AG04449 (cell line): ENCODE results near the gene LMTK2.

Experiments
- CTCF ChIA-PET: fragments of 350-600 bp; formaldehyde crosslinking; extraction: SDS; loops from one replicate; lab custom pipeline; 2021; ENCODE audit warnings: antibody characterized with exemption; lab: Yijun Ruan, JAX
- POLR2A ChIA-PET: fragments of 400-600, 350-600 bp; formaldehyde crosslinking; extraction: SDS; loops from one replicate; lab custom pipeline; 2020; ENCODE audit warnings: antibody characterized with exemption, inconsistent platforms; lab: Yijun Ruan, JAX
- DNase-seq: peaks from one replicate; pipeline ENCODE4 v3.0.0-alpha.2; 2010; ENCODE audit warnings: low read depth, low spot score
- H3K4me3 ChIP-seq: 2 replicates; pipeline ENCODE4 v1.5.1; 2011; ENCODE audit warnings: low read depth, mild to moderate bottlenecking, control low read depth, low read length
- TF ChIP-seq, protein P1 (sequence below): IDR thresholded peaks from one replicate; pipeline ENCODE4 v1.5.1; 2011; ENCODE audit warnings: mild to moderate bottlenecking, moderate library complexity, low read length, control low read depth, inconsistent platforms; ENCODE audit not compliant: insufficient read depth; ENCODE audit errors: missing control alignments

The LMTK2 gene

DNA sequence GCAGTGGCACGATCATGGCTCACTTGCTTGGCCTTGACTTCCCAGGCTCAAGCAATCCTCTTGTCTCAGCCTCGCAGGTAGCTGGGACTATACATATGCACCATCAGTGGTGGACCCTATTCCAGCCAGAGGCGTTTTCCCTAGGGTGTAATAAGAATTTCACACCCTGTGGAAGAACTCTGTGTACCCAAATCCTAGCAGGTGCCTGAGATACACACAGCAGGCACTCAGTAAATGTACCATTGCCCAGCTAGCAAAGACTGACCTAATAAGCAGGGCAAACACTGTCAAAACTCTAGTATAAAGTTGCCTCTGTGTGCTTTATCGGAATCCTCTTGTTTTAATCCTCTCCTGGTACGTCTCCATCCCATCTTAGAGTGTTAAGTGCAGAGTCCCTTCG is 70.9 kb downstream of the LMTK2 start:
- TF ChIP-seq, protein P1, sequence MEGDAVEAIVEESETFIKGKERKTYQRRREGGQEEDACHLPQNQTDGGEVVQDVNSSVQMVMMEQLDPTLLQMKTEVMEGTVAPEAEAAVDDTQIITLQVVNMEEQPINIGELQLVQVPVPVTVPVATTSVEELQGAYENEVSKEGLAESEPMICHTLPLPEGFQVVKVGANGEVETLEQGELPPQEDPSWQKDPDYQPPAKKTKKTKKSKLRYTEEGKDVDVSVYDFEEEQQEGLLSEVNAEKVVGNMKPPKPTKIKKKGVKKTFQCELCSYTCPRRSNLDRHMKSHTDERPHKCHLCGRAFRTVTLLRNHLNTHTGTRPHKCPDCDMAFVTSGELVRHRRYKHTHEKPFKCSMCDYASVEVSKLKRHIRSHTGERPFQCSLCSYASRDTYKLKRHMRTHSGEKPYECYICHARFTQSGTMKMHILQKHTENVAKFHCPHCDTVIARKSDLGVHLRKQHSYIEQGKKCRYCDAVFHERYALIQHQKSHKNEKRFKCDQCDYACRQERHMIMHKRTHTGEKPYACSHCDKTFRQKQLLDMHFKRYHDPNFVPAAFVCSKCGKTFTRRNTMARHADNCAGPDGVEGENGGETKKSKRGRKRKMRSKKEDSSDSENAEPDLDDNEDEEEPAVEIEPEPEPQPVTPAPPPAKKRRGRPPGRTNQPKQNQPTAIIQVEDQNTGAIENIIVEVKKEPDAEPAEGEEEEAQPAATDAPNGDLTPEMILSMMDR, result no peak
- ChIA-PET POLR2A (no interaction called here), CTCF (interaction anchor here (8.8 kb wide), 1 partner anchor 10 kb away, joined by 103 read pairs; no protein-coding TSS in a partner anchor)

DNA sequence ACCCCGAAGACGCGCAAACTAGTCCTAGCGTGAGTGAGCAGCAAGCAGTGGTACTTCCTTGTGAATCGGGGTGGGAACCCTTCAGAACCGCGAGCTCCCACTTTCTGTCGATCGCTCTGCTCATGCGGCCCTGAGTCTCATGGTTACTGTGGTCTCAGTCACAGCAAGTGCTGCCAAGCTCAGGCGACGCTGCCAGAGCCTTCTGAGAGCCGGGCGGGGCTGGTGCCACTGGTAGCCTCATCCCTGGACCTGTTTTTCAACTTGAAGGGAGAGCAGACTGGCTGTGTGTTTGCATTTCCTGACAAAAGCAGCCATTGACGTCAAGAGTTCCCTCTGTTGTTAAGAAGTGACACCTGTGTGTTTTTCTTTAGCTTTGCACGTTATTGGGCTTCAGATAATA is 71.7 kb downstream of the LMTK2 start:
- TF ChIP-seq, protein P1, result no peak
- H3K4me3 ChIP-seq, result no peak overlapping the region

More for the DNA sequence above, 70.9 kb downstream of the LMTK2 start:
- no peak overlapping the region for H3K4me3 ChIP-seq
- no peak for DNase-seq

DNA sequence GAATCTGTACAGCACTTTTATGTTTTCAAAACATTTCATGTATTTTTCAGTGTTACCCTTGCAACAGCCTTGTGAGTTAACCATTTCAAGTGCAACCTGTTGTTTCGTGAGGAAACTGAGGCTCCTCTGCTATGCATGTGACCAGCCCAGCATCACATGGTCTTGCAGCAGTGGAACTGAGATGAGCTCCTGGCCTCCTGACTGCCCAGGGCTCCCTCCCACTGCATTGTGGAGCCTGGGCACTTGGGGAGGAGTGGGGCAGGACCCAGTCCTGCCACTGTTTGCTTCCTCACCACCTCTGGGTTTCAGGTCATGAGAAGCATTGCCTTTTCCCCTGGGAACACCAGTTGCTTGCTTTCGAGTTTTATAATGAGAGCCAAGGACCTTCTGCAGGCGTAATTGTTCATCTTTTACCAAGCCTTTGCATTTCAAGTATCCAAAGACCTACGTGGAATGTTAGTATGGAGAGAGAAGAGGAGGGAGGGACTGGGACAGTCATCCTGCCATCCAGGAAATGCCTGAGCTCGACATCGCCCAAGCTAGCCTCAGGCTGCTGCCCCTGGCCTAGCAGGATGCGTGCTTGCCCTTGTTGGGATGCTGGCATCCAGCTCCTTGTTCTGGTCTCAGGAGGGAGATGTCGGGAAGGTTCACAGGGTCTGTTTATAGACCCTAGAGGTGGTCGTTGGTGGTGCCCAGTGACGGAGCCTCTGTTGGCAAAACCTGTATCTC is 72.3 kb downstream of the LMTK2 start:
- ChIA-PET POLR2A (no interaction called here), CTCF (interaction anchor here (1.8 to 8.8 kb wide), 2 partner anchors 12 to 158 kb away, joined by 8 to 103 read pairs; no protein-coding TSS in a partner anchor)
- DNase-seq, result no peak
- H3K4me3 ChIP-seq, result no peak overlapping the region
- TF ChIP-seq, protein P1, result no peak

More for the DNA sequence above, 71.7 kb downstream of the LMTK2 start:
- no peak for DNase-seq
- ChIA-PET CTCF (interaction anchor here (1.8 to 8.8 kb wide), 2 partner anchors 11 to 157 kb away, joined by 8 to 103 read pairs; no protein-coding TSS in a partner anchor), POLR2A (no interaction called here)

DNA sequence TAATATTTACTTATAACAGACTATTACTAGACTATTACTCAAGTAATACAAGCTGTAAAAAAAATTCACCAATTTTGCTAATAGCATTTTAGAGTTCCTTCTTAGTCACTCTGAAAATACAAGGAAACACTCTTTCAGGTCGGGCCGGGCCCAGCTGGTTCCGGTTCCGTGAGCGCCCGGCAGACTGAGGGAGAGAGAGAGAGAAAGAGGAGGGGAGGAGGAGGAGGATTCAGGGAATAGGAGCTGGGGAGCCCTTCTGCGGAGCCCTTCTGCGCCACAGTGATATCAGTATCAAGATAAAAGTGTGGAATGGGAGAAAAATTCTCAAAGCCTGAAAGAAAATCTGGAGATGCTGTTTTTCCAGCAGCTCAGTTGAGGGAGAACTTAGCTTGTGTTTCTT is 74.1 kb downstream of the LMTK2 start:
- TF ChIP-seq, protein P1, result no peak
- POLR2A ChIA-PET, result no interaction called here
- no peak overlapping the region for H3K4me3 ChIP-seq
- CTCF ChIA-PET, result interaction anchor here (2.9 to 8.8 kb wide), 2 partner anchors 14 to 159 kb away, joined by 9 to 103 read pairs; no protein-coding TSS in a partner anchor
- DNase-seq, result no peak

DNA sequence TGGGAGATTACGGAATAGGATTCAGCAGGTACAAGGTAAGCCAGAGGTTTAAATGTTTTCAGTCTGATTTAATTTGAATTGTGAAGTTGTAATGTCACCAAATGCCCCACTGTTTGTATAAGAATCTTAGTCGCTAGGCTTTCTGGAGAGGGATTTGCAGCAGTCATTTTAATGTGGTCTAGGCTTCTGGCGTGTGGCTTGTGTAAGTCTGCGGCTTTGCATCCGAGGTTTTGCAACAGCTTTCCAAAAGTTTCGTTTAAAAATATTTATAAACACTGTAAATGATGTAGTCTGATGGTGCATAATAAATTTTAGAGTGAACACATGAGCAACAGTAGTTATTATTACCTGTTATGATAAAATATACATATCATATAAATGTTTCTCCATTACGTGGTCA is 78.4 kb downstream of the LMTK2 start:
- TF ChIP-seq, protein P1, result no peak
- H3K4me3 ChIP-seq, result no peak overlapping the region
- POLR2A ChIA-PET, result no interaction called here
- CTCF ChIA-PET, result interaction anchor here (1.4 to 2.3 kb wide), 3 partner anchors 16 to 164 kb away, joined by 3 to 14 read pairs (median 4); no protein-coding TSS in a partner anchor
- no peak for DNase-seq

DNA sequence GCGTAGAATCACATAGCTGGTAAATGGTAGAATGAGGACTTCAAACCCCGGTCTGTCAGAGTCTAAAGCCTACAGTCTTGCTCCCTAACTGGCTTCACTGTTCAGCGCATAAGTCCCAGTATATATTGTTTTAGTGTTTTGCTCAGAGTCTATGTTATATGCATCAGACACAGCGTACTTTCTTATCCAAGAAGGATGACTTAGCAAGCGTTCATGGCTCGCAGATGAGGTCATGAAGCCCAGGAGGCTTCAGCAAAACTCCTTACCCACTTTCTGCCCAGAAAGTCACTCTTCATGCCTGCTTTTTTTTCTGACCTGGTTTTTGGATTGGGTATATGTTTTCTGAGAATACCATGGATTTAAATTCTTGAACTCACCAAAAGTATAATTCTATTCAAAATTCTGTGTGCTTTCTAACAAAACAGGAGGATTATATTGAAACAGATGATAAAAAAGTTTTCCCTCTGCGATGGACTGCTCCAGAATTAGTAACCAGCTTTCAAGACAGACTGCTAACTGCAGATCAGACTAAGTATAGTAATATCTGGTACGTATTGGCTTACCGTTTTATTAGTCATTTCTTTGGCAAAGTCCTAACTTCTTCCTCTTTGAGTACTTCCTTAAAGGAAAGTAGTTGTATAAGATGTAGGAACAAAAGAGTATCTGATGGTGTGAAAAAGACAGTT is 79.9 kb downstream of the LMTK2 start:
- TF ChIP-seq, protein P1, result no peak
- no peak overlapping the region for H3K4me3 ChIP-seq
- no peak for DNase-seq
- ChIA-PET CTCF (interaction anchor here (1.5 to 3.3 kb wide), 3 partner anchors 19 to 165 kb away, joined by 3 to 21 read pairs (median 5); no protein-coding TSS in a partner anchor), POLR2A (no interaction called here)
